Calu3 (cell line): ENCODE measurements around the gene COCH. TPM values are rescaled to one million over a fixed set of nuclear protein-coding genes. Genes with fewer than 3 reads are reported as not detected.
"Not testable (repeated sequence)": the region's sequence is repeated elsewhere in the genome, so short reads cannot be mapped to it uniquely, and the experiment has no call there.

Experiments used
- BruUV-seq: library from RNA; stranded (reverse); fragments of 400-500 nt; replicated peaks from 2 replicates; lab custom pipeline; 2021; lab: Mats Ljungman, UMichigan
- CTCF ChIA-PET: fragments of 300-600 bp; sonication (Branson Sonifier 250); formaldehyde crosslinking; loops from one replicate; lab custom pipeline; 2022; ENCODE audit warnings: antibody characterized with exemption; lab: Charles Lee
- DNase-seq: peaks from one replicate; pipeline ENCODE4 v3.0.0; 2022
- H3K27ac Mint-ChIP-seq: one replicate; pipeline ENCODE4 v1.8.0; 2022; ENCODE audit warnings: mixed read lengths; ENCODE audit not compliant: unreplicated experiment
- H3K27me3 Mint-ChIP-seq: one replicate; pipeline ENCODE4 v1.8.0; 2022; ENCODE audit warnings: mixed read lengths; ENCODE audit not compliant: unreplicated experiment
- H3K36me3 Mint-ChIP-seq: one replicate; pipeline ENCODE4 v1.8.0; 2022; ENCODE audit warnings: mild to moderate bottlenecking, moderate library complexity, mixed read lengths; ENCODE audit not compliant: insufficient read depth, unreplicated experiment
- H3K4me1 Mint-ChIP-seq: one replicate; pipeline ENCODE4 v1.8.0; 2022; ENCODE audit warnings: mild to moderate bottlenecking, low read depth, mixed read lengths; ENCODE audit not compliant: unreplicated experiment
- H3K4me3 Mint-ChIP-seq: one replicate; pipeline ENCODE4 v1.8.0; 2022; ENCODE audit warnings: mild to moderate bottlenecking, low read depth, moderate library complexity, mixed read lengths; ENCODE audit not compliant: unreplicated experiment
- H3K9me3 Mint-ChIP-seq: one replicate; pipeline ENCODE4 v1.8.0; 2022; ENCODE audit warnings: low read depth, mixed read lengths; ENCODE audit not compliant: unreplicated experiment
- CTCF ChIP-seq: fragments of 200-600 bp; IDR thresholded peaks from one replicate; pipeline ENCODE4 v1.8.0; 2022; ENCODE audit warnings: antibody characterized with exemption; ENCODE audit not compliant: unreplicated experiment
- intact Hi-C: fragments of 100-400 bp; cut with micrococcal nuclease; formaldehyde crosslinking; loops from one replicate; pipeline ENCODE4 v1.10.0; 2022; ENCODE audit not compliant: unreplicated experiment
- total RNA-seq: library from RNA; stranded (reverse); gene quantifications from 2 replicates; pipeline ENCODE4 v1.2.3, GENCODE V29; 2022

COCH gene
- total RNA-seq, 1 experiment from 2014 or later: 15.8 TPM

DNA sequence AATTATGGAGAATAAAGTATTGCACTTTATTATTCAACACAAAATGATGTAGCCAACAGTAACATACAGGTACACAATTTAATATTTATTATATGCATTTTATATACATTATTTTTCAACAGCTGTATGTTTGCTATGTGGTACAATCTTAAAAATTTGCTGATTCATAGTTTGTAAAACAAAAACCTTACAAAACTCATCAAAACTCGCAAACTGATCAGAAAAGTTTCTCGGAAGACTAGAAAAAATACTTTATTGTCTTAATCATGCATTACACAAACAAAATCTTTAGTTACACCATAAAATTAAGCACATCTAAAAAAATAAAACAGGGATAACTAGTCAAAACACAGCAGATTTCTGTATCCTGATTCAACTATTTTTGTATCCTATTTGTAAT lies 19.5 kb downstream of the COCH start:
- TF ChIP-seq CTCF: no peak
- BruUV-seq: no TSS peak
- Mint-ChIP-seq H3K27me3 (no peaks in the 10 kb centered on the region), H3K36me3 (peaks cover 11% of the 10 kb centered on the region), H3K9me3 (no peaks in the 10 kb centered on the region), H3K27ac (no peak overlapping the region), H3K4me1 (no peaks in the 10 kb centered on the region), H3K4me3 (no peak overlapping the region)
- no peak for DNase-seq
- intact Hi-C loops: no loop called here
- CTCF ChIA-PET: no interaction called here

DNA sequence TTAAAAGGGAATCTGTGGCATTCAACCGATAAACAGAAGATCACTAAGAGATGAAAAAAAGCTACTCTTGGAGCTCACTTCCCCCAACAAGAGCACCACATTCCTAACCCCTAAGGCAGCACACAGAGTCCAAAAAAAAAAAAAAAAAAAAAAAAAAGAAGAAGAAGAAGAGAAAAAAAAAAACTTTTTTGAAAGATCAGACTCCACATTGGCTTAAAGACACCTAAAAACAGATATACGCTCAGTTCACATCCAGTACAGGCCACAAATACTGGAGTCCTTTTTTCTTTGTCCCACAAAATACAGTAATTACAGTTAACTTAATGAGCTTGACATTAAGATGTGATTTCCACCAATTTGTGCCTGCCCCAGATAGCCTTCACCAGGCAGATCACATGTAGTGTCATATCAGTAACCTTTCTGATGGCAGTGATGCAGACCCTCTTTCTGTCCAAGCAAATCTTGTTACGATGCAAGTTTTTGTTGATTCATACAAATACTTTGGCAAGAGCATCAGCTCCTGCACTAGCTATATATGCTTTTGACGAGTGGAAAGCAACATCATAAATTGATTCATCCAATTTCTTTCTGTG lies 20.7 kb downstream of the COCH start:
- H3K36me3 Mint-ChIP-seq: peaks cover 11% of the 10 kb centered on the region
- BruUV-seq: no TSS peak
- H3K4me3 Mint-ChIP-seq: no peak overlapping the region
- no peak for TF ChIP-seq CTCF
- intact Hi-C loops: no loop called here
- no peaks in the 10 kb centered on the region for H3K4me1 Mint-ChIP-seq
- no peak overlapping the region for H3K27ac Mint-ChIP-seq
- no peaks in the 10 kb centered on the region for H3K27me3 Mint-ChIP-seq
- H3K9me3 Mint-ChIP-seq: no peaks in the 10 kb centered on the region
- no peak for DNase-seq
- CTCF ChIA-PET: interaction anchor here (0.6 to 0.7 kb wide), 4 partner anchors 26 to 1594 kb away, joined by 3 to 6 read pairs (median 4); no protein-coding TSS in a partner anchor

DNA sequence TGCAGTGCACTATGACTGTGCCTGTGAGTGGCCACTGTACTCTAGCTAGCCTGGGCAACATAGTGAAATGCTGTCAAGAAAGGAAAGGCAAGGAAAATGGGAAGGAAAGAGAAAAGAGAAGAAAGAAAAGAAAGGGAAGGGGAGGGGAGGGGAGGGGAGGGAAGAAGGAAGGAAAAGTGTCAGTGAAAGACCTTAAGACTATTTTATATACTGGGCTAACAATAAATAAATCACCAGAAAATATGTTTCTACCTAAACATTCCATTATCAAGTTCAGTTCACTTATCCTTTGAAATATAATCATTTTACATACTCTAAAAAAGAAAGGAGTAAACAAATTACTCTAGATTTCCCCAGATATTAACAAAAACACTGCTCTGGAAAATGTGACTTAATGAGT lies 22.1 kb downstream of the COCH start:
- Mint-ChIP-seq H3K27ac (no peak overlapping the region), H3K4me1 (no peaks in the 10 kb centered on the region), H3K9me3 (no peaks in the 10 kb centered on the region), H3K27me3 (no peaks in the 10 kb centered on the region), H3K36me3 (peaks cover 13% of the 10 kb centered on the region), H3K4me3 (no peak overlapping the region)
- TF ChIP-seq CTCF: no peak
- no peak for DNase-seq
- intact Hi-C loops: no loop called here
- CTCF ChIA-PET: no interaction called here
- no TSS peak for BruUV-seq

DNA sequence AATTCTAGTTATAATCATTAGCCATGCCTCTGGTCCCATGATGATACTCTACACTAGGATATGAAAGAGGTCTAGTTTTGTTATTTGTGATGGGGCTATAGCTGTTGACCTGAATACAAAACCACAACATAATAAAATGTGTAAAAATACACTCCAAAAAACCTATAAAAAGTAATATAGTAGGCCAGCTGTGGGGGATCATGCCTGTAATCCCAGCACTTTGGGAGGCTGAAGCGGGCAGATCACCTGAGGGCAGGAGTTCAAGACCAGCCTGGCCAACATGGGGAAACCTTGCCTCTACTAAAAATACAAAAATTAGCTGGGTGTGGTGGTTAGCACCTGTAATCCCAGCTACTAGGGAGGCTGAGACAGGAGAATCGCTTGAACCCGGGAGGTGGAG lies 22.8 kb downstream of the COCH start:
- H3K4me1 Mint-ChIP-seq, H3K27ac Mint-ChIP-seq, BruUV-seq, H3K4me3 Mint-ChIP-seq, CTCF ChIA-PET, H3K9me3 Mint-ChIP-seq, H3K27me3 Mint-ChIP-seq, DNase-seq, intact Hi-C loops: not testable (repeated sequence)
- H3K36me3 Mint-ChIP-seq: peaks cover 16% of the 10 kb centered on the region
